Uterus (tissue), 4 donors: ENCODE data around the gene UBE4A. TPM values are rescaled to one million over a fixed set of nuclear protein-coding genes. Genes with fewer than 3 reads are reported as not detected.
"Not testable (repeated sequence)": the region's sequence is repeated elsewhere in the genome, so short reads cannot be mapped to it uniquely, and the experiment has no call there.

Experiments used
- DNase-seq, 2 donors: peaks; one replicate each; pipeline ENCODE4 v3.0.0-alpha.2; 2019 to 2020
- H3K27ac ChIP-seq, 2 donors: fragments of 200-600 bp; sonication (generic); 1 replicate in 1 of 2; 2 replicates in 1 of 2; pipeline ENCODE4 v1.5.1; 2016 to 2018
- H3K27me3 ChIP-seq, 2 donors: fragments of 200-600 bp; sonication (generic); one replicate each; pipeline ENCODE4 v1.5.1; 2018 to 2019; ENCODE audit warnings: control low read depth in 1 of 2
- H3K36me3 ChIP-seq, 2 donors: fragments of 200-600 bp; sonication (generic); one replicate each; pipeline ENCODE4 v1.5.1; 2019; ENCODE audit warnings: control low read depth in 1 of 2
- H3K4me1 ChIP-seq, 2 donors: fragments of 200-600 bp; sonication (generic); one replicate each; pipeline ENCODE4 v1.5.1; 2018 to 2019; ENCODE audit warnings: control low read depth in 1 of 2
- H3K4me3 ChIP-seq, 2 donors: fragments of 200-600 bp; sonication (generic); 1 replicate in 1 of 2; 2 replicates in 1 of 2; pipeline ENCODE4 v1.5.1; 2018 to 2019; ENCODE audit warnings: mild to moderate bottlenecking in 1 of 2
- H3K9me3 ChIP-seq, 2 donors: fragments of 200-600 bp; sonication (generic); one replicate each; pipeline ENCODE4 v1.5.1; 2019; ENCODE audit warnings: control low read depth in 1 of 2
- CTCF ChIP-seq, 4 experiments: fragments of 200-600 bp in 2 of 4; fragments of 450-650 bp in 2 of 4; sonication (generic) in 2 of 4; IDR thresholded peaks; one replicate each; pipeline ENCODE4 v1.5.1; 2016 to 2019; ENCODE audit warnings: antibody characterized with exemption in 4 of 4, mild to moderate bottlenecking in 2 of 4, moderate library complexity in 1 of 4
- POLR2A ChIP-seq, 2 donors: fragments of 450-650 bp; IDR thresholded peaks; one replicate each; pipeline ENCODE4 v1.6.1; 2016; ENCODE audit warnings: antibody characterized with exemption in 2 of 2, mild to moderate bottlenecking in 1 of 2, moderate library complexity in 1 of 2
- intact Hi-C: fragments of 100-400 bp; cut with DNase I; formaldehyde crosslinking; loops from one replicate; pipeline ENCODE4 v1.15.1; 2023; ENCODE audit warnings: low total_unique reads
- total RNA-seq, 4 donors: library from RNA; depleted of rRNA in 3 of 4; stranded (reverse); fragments of >200 nt in 3 of 4; gene quantifications; one replicate each; pipeline versions ENCODE4 v1.1.0 to v1.2.4, GENCODE V29; 2014 to 2023
- donor health status: DM: yes; HTN: yes; CAD: no.

The UBE4A gene
- total RNA-seq, 4 donors from 2014 or later = 31.0 to 41.2 (median 33.3) TPM

- Histone ChIP-seq H3K4me1 (peaks cover 3 to 15% of the 10 kb centered on the region in 2 donors), H3K36me3 (no peaks in the 10 kb centered on the region), H3K9me3 (no peaks in the 10 kb centered on the region), H3K4me3 (no peak overlapping the region), H3K27me3 (no peaks in the 10 kb centered on the region), H3K27ac (no peak overlapping the region)
- intact Hi-C loops = no loop called here
- DNase-seq = no peak
- TF ChIP-seq POLR2A (IDR thresholded peaks at IDR 0.05) (no peak), CTCF (IDR thresholded peaks at IDR 0.05) (no peak)
Measured at GRCh38 chr11:118398791-118399559, 39.6 kb downstream of the UBE4A start.

- intact Hi-C loops = no loop called here
- peak in 1 of 2 donors; percentile 28 for TF ChIP-seq POLR2A (IDR thresholded peaks at IDR 0.05)
- no peak for TF ChIP-seq CTCF (IDR thresholded peaks at IDR 0.05)
- Histone ChIP-seq H3K4me3 (peak within 1 kb of the TSS; percentile 91 to 98), H3K4me1 (peaks cover 3 to 15% of the 10 kb centered on the region in 2 donors), H3K27me3 (no peaks in the 10 kb centered on the region), H3K9me3 (no peaks in the 10 kb centered on the region), H3K36me3 (no peaks in the 10 kb centered on the region), H3K27ac (peak within 1 kb of the TSS; percentile 81 to 93)
- peak; percentile 87 to 88 for DNase-seq
Measured at GRCh38 chr11:118401151-118401879, 41.9 kb downstream of the UBE4A start, which contains the start of gene ATP5MG. ATP5MG (plus strand) TSS chr11:118401606; CDS start chr11:118401666, 60 bp downstream.

- no peak for DNase-seq
- H3K9me3 ChIP-seq = no peaks in the 10 kb centered on the region
- peak overlapping the region; percentile 81 to 93 for H3K27ac ChIP-seq
- TF ChIP-seq POLR2A (IDR thresholded peaks at IDR 0.05) (no peak), CTCF (IDR thresholded peaks at IDR 0.05) (no peak)
- H3K4me1 ChIP-seq = peaks cover 3 to 15% of the 10 kb centered on the region in 2 donors
- no peaks in the 10 kb centered on the region for H3K36me3 ChIP-seq
- no peaks in the 10 kb centered on the region for H3K27me3 ChIP-seq
- H3K4me3 ChIP-seq = peak overlapping the region; percentile 91 to 98
- intact Hi-C loops = no loop called here
Measured at GRCh38 chr11:118401880-118402590, 42.6 kb downstream of the UBE4A start.

- H3K36me3 ChIP-seq, intact Hi-C loops, H3K27me3 ChIP-seq, H3K9me3 ChIP-seq, DNase-seq: not testable (repeated sequence)
- Histone ChIP-seq H3K4me3 (peak overlapping the region; percentile 91 to 98), H3K27ac (peak overlapping the region in 1 of 2 donors; percentile 93), H3K4me1 (peaks cover 3 to 15% of the 10 kb centered on the region in 2 donors)
Measured at GRCh38 chr11:118402594-118402993, 43.2 kb downstream of the UBE4A start.

GRCh38 chr11:118406599-118407166, 47.3 kb downstream of the UBE4A start:
- TF ChIP-seq CTCF (IDR thresholded peaks at IDR 0.05) (no peak), POLR2A (IDR thresholded peaks at IDR 0.05) (no peak)
- H3K27me3 ChIP-seq = no peaks in the 10 kb centered on the region
- no peak overlapping the region for H3K4me3 ChIP-seq
- no peaks in the 10 kb centered on the region for H3K36me3 ChIP-seq
- H3K4me1 ChIP-seq = peaks cover 3 to 11% of the 10 kb centered on the region in 2 donors
- intact Hi-C loops = no loop called here
- H3K27ac ChIP-seq = no peak overlapping the region
- no peak for DNase-seq
- H3K9me3 ChIP-seq = no peaks in the 10 kb centered on the region
